Measurements from ENCODE around the gene MNAT1. TPM values are rescaled to one million over a fixed set of nuclear protein-coding genes. Genes with fewer than 3 reads are reported as not detected.

The MNAT1 gene
- total and polyA plus RNA-seq, 2 experiments from 2014 or later: 51.6 to 85.0 TPM

- Histone ChIP-seq H2AFZ (no peak overlapping the region), H3K9me2 (ENCODE audit: insufficient read depth) (no peaks in the 10 kb centered on the region), H3F3A (replicated peaks; ENCODE audit: low read depth) (no peaks in the 10 kb centered on the region), H3K36me3 (ENCODE audit: insufficient read depth) (peaks cover 6% of the 10 kb centered on the region; the same call in 1 of the 2 replicates), H4K20me1 (replicated peaks; ENCODE audit: insufficient read depth) (no peaks in the 10 kb centered on the region), H3K27ac (ENCODE audit: low read depth) (no peak overlapping the region), H3K27me3 (ENCODE audit: insufficient read depth) (no peaks in the 10 kb centered on the region), H3K4me1 (ENCODE audit: insufficient read depth) (no peaks in the 10 kb centered on the region), H3K4me2 (no peak overlapping the region), H3K4me3 (no peak overlapping the region), H3K79me2 (replicated peaks; ENCODE audit: insufficient read depth) (peaks cover 18% of the 10 kb centered on the region)
- DNase-seq (ENCODE audit: low spot score): no peak
- H3K27me3 Mint-ChIP-seq (ENCODE audit: insufficient read depth, low read depth, poor library complexity): no peaks in the 10 kb centered on the region
- H3K36me3 Mint-ChIP-seq (ENCODE audit: low read depth): peaks cover 20% of the 10 kb centered on the region; the same call in 2 of the 3 replicates
- no peak overlapping the region for H3K4me3 Mint-ChIP-seq
- H3K27ac Mint-ChIP-seq: no peak overlapping the region
- no peak for TF ChIP-seq ZNF462 (CRISPR knock-in tag; IDR thresholded peaks at IDR 0.05)
- ATAC-seq: no peak
- peaks cover 7% of the 10 kb centered on the region; the same call in 1 of the 3 replicates for H3K4me1 Mint-ChIP-seq
- H3K9me3 Mint-ChIP-seq: no peaks in the 10 kb centered on the region
Measured at GRCh38 chr14:60974090-60974651, 239.6 kb downstream of the MNAT1 start.

- Histone ChIP-seq H3K4me2 (no peak overlapping the region), H2AFZ (no peak overlapping the region), H3K36me3 (ENCODE audit: insufficient read depth) (peaks cover 6% of the 10 kb centered on the region; the same call in 1 of the 2 replicates), H3K4me3 (no peak overlapping the region), H3K79me2 (replicated peaks; ENCODE audit: insufficient read depth) (peaks cover 32% of the 10 kb centered on the region), H3K9me2 (ENCODE audit: insufficient read depth) (no peaks in the 10 kb centered on the region), H4K20me1 (replicated peaks; ENCODE audit: insufficient read depth) (no peaks in the 10 kb centered on the region), H3K27me3 (ENCODE audit: insufficient read depth) (no peaks in the 10 kb centered on the region), H3K4me1 (ENCODE audit: insufficient read depth) (no peaks in the 10 kb centered on the region), H3F3A (replicated peaks; ENCODE audit: low read depth) (no peaks in the 10 kb centered on the region), H3K27ac (ENCODE audit: low read depth) (no peak overlapping the region; the same call in 1 of the 2 replicates)
- Mint-ChIP-seq H3K27ac (no peak overlapping the region), H3K4me3 (no peak overlapping the region), H3K9me3 (no peaks in the 10 kb centered on the region), H3K27me3 (ENCODE audit: insufficient read depth, low read depth, poor library complexity) (no peaks in the 10 kb centered on the region), H3K4me1 (peaks cover 14% of the 10 kb centered on the region; the same call in 2 of the 3 replicates), H3K36me3 (ENCODE audit: low read depth) (peaks cover 23% of the 10 kb centered on the region; the same call in 2 of the 3 replicates)
- DNase-seq (ENCODE audit: low spot score) (no peak), ATAC-seq (no peak)
- TF ChIP-seq EZH2phosphoT487 (IDR thresholded peaks at IDR 0.05; ENCODE audit: unreplicated experiment) (no peak), REST (IDR thresholded peaks at IDR 0.05; ENCODE audit: unreplicated experiment) (no peak), POLR2AphosphoS5 (IDR thresholded peaks at IDR 0.05; ENCODE audit: low read depth) (no peak)
Measured at GRCh38 chr14:60975551-60975950, 241.0 kb downstream of the MNAT1 start.
